Measurements from ENCODE around the gene ECHS1.
"Not testable (repeated sequence)": the region's sequence is repeated elsewhere in the genome, so short reads cannot be mapped to it uniquely, and the experiment has no call there.

ECHS1 gene

DNA sequence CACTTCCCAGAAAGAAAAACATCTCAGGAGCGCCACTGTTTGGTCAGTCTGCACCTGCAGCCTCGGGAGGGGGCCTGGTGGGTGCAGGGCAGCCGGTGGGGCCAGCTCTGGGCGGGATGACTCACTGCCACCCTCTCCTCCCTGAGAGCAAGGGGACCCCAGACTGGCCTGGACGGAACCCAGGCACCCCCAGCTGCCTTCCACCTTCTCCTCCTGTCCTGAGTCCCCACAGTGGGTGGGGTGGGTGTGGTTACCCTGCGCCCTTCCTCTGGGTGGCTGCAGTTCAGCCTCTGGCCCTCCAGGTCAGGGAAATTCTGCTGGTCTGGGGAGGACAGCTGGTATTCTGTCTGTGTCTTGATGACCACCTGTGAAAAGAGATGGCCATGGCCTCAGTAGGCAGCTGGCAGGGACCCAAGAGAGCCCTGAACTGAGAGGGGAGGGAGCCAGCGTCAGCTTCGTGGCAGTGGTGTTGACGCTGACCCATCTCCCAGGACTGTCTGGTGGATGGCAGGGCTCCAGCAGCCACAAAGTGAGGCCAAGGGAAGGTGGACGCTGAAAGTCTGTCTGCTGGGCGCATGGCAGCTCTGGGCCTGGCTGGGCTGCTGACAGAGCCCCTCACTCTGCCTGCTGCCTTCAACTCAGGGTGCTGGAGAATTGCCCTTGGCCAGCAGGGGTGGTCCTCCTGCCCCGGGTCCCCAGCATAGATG, 45.4 kb downstream of the ECHS1 start:
- TF ChIP-seq, protein P1, sequence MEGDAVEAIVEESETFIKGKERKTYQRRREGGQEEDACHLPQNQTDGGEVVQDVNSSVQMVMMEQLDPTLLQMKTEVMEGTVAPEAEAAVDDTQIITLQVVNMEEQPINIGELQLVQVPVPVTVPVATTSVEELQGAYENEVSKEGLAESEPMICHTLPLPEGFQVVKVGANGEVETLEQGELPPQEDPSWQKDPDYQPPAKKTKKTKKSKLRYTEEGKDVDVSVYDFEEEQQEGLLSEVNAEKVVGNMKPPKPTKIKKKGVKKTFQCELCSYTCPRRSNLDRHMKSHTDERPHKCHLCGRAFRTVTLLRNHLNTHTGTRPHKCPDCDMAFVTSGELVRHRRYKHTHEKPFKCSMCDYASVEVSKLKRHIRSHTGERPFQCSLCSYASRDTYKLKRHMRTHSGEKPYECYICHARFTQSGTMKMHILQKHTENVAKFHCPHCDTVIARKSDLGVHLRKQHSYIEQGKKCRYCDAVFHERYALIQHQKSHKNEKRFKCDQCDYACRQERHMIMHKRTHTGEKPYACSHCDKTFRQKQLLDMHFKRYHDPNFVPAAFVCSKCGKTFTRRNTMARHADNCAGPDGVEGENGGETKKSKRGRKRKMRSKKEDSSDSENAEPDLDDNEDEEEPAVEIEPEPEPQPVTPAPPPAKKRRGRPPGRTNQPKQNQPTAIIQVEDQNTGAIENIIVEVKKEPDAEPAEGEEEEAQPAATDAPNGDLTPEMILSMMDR (IDR thresholded peaks at IDR 0.05; ENCODE audit: extremely low read depth, missing control alignments), result no peak
- DNase-seq (ENCODE audit: low spot score), result no peak

DNA sequence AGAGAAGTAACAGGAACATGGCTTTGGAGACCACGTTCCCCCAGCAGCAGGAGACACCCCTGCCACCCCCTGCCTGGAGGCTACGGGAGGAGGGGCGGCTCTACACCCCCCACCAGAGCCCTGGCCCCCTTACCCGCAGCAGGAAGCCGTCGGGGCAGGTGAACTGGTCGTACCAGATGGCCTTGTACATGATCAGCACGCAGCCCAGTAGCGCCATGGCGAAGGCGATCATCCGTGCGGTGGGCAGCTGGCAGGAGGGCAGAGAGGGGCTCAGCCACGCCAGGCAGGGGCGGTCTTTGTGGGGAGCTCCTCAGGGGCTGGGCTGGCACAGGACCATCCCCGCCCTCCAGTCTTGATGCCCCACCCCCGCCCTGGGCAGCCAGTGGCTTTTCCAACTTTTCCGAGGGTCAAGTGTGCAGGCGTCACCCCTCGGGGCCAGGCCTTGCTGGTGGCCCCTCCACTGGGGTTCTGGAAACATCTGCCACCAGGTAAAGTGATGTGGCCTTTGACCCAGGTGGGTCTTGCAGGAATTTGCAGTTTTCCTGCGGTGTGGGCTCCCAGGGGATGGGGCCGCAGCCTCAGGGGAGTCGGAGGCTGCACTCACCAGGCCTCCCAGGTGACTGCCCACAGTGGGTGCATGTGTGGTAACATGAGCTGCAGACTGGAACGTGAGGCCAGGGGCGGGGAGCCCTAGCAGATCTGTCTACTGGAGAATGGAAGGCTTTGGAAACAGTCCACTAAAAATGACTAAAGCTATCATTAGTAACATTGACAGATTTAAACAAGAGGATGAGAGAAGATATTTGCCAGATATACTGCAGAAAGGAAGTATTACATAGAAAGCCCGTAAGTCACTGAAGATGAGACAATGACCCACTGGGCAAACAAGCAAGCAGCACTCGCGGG, 46.2 kb downstream of the ECHS1 start:
- peak; percentile 16 for DNase-seq (ENCODE audit: low spot score)
- TF ChIP-seq, protein P1 (IDR thresholded peaks at IDR 0.05; ENCODE audit: extremely low read depth, missing control alignments), result no peak

DNA sequence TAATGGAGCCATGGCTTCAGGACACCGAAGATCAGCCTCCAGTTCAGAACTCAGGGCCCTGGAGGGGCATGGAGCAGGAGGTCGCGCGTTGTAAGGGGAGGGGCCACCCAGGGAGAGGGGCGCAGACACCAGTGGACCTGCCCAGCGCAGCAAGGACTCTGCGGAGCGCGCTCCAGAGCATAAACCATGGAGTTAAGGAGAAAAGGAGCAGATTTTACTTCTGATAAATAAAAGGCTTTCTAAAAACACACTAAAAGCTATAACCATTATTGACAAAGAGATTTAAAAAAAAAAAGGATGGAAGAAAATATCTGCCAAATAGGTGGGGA, 47.0 kb downstream of the ECHS1 start:
- DNase-seq (ENCODE audit: low spot score), result no peak
- TF ChIP-seq, protein P1 (IDR thresholded peaks at IDR 0.05; ENCODE audit: extremely low read depth, missing control alignments), result no peak

DNA sequence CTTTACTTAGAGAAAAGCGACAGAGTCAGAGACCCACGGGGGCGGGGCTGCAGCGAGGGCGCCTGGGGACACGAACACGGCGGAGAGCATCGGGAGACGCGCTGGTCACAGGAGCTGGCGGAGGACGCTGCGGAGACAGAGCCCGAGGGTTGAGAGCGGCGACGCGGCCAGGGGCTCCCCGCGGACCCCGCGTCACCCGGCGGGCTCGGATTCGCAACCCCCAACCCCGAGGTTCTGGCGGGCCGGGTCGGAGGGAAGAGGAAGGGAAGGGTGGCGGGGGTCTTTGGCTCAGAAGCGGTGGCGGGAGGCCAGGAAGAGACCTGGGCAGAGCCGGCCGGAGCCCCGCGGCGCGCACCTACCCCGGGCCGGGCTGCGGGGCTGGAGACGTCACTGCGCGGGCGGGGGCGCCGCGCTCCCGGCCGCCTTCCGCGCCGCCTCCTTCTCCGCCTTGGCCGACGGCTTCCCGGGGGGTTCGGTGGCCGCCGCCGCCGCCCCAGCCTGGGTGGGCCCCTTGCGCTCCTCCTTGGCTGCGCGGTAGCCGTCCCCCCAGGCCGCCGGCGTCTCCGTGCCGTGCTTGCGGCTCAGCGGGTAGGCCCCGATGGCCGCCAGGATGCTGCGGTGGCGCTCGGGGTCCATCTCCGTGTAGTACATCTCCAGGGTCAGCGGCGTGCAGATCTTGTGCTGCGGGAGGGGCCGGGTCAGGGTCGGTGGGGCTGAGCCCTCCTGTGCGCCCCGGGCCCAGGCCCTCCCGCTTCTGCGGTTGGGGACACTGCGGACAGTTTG, 47.5 kb downstream of the ECHS1 start:
- DNase-seq (ENCODE audit: low spot score), result peak; percentile 42
- TF ChIP-seq, protein P1 (IDR thresholded peaks at IDR 0.05; ENCODE audit: extremely low read depth, missing control alignments), result no peak

DNA sequence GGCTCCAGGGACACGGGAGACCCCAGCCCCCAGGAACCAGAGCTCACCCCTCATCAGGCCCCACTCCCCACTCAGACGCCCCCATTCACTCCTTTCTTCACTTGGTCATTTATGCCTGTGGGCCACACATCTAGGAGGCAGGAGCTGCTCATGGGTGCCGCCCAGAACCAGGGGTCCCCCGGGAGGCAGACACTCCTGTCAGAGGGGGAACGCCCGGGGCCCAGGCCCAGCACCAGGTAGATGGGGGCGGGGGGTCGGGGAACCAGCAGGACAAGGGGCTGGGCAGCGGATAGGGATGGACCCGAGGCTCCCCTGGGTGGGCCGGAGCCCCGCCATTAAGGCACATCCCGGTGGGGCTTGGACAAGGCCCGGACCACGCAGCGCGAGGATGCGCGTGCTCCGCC, 48.3 kb downstream of the ECHS1 start:
- DNase-seq (ENCODE audit: low spot score), result peak; percentile 32
- TF ChIP-seq, protein P1 (IDR thresholded peaks at IDR 0.05; ENCODE audit: extremely low read depth, missing control alignments), result no peak

DNA sequence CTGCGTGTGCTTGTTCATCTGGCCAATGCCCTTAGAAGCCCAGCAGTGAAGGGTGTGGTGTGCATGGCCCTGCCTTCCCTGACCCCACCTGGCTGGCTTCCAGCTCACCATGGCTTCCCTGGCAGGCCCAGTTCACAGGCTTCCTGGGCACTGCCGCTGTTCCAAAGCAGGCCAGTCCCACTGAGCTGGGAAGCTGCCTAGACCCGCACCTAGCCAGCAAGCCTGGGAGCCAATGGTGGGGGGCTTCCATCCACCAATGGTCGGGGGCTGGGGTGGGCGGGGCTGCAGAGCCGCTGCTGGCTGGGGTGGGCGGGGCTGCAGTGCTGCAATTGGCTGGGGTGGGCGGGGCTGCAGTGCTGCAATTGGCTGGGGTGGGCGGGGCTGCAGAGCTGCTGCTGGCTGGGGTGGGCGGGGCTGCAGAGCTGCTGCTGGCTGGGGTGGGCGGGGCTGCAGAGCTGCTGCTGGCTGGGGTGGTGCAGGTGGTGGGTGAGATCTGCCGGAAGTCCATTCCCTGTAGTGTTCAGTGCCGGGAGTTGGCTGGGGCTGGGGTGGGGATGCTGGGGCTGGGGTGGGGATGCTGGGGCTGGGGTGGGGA, 48.9 kb downstream of the ECHS1 start:
- DNase-seq (ENCODE audit: low spot score), result peak; percentile 71
- TF ChIP-seq, protein P1 (IDR thresholded peaks at IDR 0.05; ENCODE audit: extremely low read depth, missing control alignments), result no peak

DNA sequence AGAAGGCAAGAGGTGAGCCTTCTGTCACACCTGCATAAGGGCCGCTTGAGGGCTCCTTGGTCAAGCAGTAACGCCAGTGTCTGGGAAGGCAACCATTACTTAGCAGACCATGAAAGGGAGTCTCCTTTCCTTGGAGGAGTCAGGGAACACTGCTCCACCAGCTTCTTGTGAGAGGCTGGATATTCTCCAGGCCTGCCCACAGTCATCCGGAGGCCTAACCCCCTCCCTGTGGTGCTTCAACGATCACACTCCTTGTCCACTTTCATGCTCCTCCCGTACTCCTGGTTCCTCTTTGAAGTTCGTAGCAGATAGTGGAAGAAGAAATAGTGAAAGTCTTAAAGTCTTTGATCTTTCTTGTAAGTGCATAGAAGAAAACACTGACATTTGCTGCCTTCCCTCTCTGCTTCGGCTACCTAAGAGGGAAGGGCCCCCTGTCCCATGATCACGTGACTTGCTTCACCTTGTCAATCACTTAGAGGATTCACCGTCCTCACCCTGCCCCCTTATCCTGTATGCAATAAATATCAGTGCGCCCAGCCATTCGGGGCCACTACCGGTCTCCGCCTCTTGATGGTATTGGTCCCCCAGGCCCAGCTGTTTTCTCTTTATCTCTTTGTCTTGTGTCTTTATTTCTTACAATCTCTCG, 51.0 kb downstream of the ECHS1 start:
- not testable (repeated sequence) for DNase-seq (ENCODE audit: low spot score)

DNA sequence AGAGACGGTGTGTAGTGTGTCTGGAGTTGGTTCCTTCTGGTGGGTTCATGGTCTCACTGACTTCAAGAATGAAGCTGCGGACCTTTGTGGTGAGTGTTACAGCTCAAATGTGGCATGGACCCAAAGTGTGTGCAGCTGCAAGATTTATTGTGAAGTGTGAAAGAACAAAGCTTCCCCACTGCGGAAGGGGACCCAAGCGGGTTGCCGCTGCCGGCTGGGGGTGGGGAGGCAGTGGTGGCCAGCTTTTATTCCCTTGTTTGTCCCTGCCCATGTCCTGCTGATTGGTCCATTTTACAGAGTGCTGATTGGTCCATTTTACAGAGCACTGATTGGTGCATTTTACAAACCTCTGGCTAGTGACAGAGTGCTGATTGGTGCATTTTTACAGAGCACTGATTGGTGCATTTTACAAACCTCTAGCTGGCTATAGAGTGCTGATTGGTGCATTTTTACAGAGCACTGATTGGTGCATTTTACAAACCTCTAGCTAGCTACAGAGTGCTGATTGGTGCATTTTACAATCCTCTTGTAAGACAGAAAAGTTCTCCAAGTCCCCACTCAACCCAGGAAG, 52.2 kb downstream of the ECHS1 start:
- not testable (repeated sequence) for DNase-seq (ENCODE audit: low spot score)
